Measurements from ENCODE around the gene LRP1. TPM values are rescaled to one million over a fixed set of nuclear protein-coding genes. Genes with fewer than 3 reads are reported as not detected.

LRP1 gene
- total and polyA plus RNA-seq, 2 of the 13 experiments (the other 11 are each of a cell fraction or from before 2014, with no cell fraction given) = 14.7 to 30.8 TPM

- TF ChIP-seq BCLAF1 (IDR thresholded peaks at IDR 0.05) (no peak), REPIN1 (CRISPR knock-in tag; IDR thresholded peaks at IDR 0.05; ENCODE audit: borderline replicate concordance, low read depth) (no peak), IRF2 (CRISPR knock-in tag; IDR thresholded peaks at IDR 0.05) (no peak), SP1 (IDR thresholded peaks at IDR 0.05) (no peak), SP1 (CRISPR knock-in tag; IDR thresholded peaks at IDR 0.05) (no peak), ZNF589 (CRISPR knock-in tag; conservative IDR thresholded peaks at IDR 0.05) (no peak)
Measured at GRCh38 chr12:57131896-57132744, 3.8 kb downstream of the LRP1 start (continued).

- in situ Hi-C loops (cut with HindIII; ENCODE audit: extremely low pct_ligation_motif_present, low pct_unique_long_range_greater_than_20kb) (loop anchor here (5.0 kb wide), 1 partner anchor 44 kb away; no protein-coding TSS in a partner anchor), intact Hi-C loops (cut with micrococcal nuclease; ENCODE audit: unreplicated experiment) (no loop called here)
- ChIA-PET POLR2A (interaction anchor here (0.9 to 16.0 kb wide), 3 partner anchors 9 to 22 kb away, joined by 3 to 827 read pairs (median 19); partner anchors contain the start of genes LRP1-AS and STAT6), CTCF (ENCODE audit: low intra/inter-chr PET ratio, low total read pairs) (no interaction called here)
- no TSS peak for BruUV-seq (replicated peaks)
- Histone ChIP-seq H3K9me3 (ENCODE audit: low read length) (no peaks in the 10 kb centered on the region), H3K9ac (ENCODE audit: insufficient read depth, low read depth, low read length) (0 out of 2 replicates have a peak overlapping the region, but pooled peaks have one; percentile 21), H3K36me3 (replicated peaks in 1 of 2; ENCODE audit: control insufficient read depth in 1 of 2, insufficient read depth in 2 of 2, low read length in 2 of 2) (peaks cover 7 to 12% of the 10 kb centered on the region in 2 experiments; a peak in 2 of 5 replicates), H3K27me3 (ENCODE audit: control insufficient read depth in 1 of 2, insufficient read depth in 2 of 2, low read length in 2 of 2) (no peaks in the 10 kb centered on the region; a peak in 1 of 5 replicates), H3K4me2 (ENCODE audit: low read depth, low read length) (peak overlapping the region; percentile 94), H2AFZ (ENCODE audit: low read length) (no peak overlapping the region), H3K27ac (ENCODE audit: extremely low read length, insufficient read depth, low read length) (peak overlapping the region; percentile 40), H3K4me1 (ENCODE audit: insufficient read depth, low read length) (peaks cover 85% of the 10 kb centered on the region), H3K4me3 (replicated peaks in 1 of 3; ENCODE audit: insufficient read depth in 1 of 3, low read depth in 2 of 3, low read length in 3 of 3) (peak overlapping the region in 2 of 3 experiments; percentile 30 to 44; a peak in 3 of 6 replicates), H3K79me2 (ENCODE audit: insufficient read depth, low read length) (peaks cover 68% of the 10 kb centered on the region), H4K20me1 (ENCODE audit: insufficient read depth, low read length) (peaks cover 33% of the 10 kb centered on the region)
- DNase-seq (ENCODE audit: low spot score) (no peak), FAIRE-seq (peak; percentile 37), ATAC-seq (no peak)
- 17% methylated on average over 2 of the region's 4 CpGs for WGBS (ENCODE audit: low lambda C conversion rate)
- TF ChIP-seq TEAD3 (CRISPR knock-in tag; optimal IDR thresholded peaks at IDR 0.05; ENCODE audit: borderline replicate concordance) (peak; percentile 57), ZMYM3 (CRISPR knock-in tag; IDR thresholded peaks at IDR 0.05) (peak; percentile 33; the same call in 1 of the 2 replicates), FOXA1 (IDR thresholded peaks at IDR 0.05) (no peak), FOXA1 (CRISPR knock-in tag; IDR thresholded peaks at IDR 0.05) (peak; percentile 18; the same call in 1 of the 2 replicates), CTCF (CRISPR knock-in tag; IDR thresholded peaks at IDR 0.05) (0 out of 2 replicates have a peak, but pooled peaks have one; percentile 25), NR2F6 (IDR thresholded peaks at IDR 0.05) (peak; percentile 65), NR2F6 (CRISPR knock-in tag; IDR thresholded peaks at IDR 0.05) (peak; percentile 60; the same call in 1 of the 2 replicates), NR2F2 (IDR thresholded peaks at IDR 0.05; ENCODE audit: borderline replicate concordance, low read depth) (peak; percentile 55; the same call in 1 of the 2 replicates), IKZF1 (IDR thresholded peaks at IDR 0.05) (no peak), PATZ1 (CRISPR knock-in tag; IDR thresholded peaks at IDR 0.05) (peak; percentile 41; the same call in 1 of the 2 replicates), ZNF10 (CRISPR knock-in tag; IDR thresholded peaks at IDR 0.05; ENCODE audit: borderline replicate concordance, low read depth) (no peak)
Measured at GRCh38 chr12:57133013-57133569, 4.8 kb downstream of the LRP1 start.

Measured in HepG2 (cell line).